ENCODE results near the gene OPA3. TPM values are rescaled to one million over a fixed set of nuclear protein-coding genes. Genes with fewer than 3 reads are reported as not detected.

The OPA3 gene
- total and polyA plus RNA-seq, 2 donors = 3.4 to 10.2 TPM

DNA sequence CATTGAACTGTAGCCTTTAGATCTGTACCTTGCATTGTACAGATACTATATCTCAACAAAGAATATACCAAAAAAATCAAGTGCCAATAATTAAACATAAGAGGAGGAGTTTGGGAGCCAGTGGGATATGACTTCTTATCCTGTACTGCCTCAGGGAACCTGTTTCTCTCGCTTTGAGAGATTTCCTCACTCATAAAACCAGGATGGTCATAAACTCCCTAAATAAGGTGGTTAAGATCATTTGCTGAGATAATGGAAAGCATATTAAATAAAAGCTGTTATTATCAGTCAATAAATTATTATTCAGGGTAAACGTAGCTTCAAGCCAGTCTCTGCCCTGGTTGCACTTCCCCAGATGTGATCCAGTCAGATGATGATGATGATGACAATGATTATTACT, 17.0 kb downstream of the OPA3 start:
- no peaks in the 10 kb centered on the region for H3K36me3 ChIP-seq (ENCODE audit: insufficient read depth)
- WGBS = 75% methylated on average over 2 of the region's 2 CpGs
- H3K4me3 ChIP-seq (ENCODE audit: low read depth, low read length) = no peak overlapping the region
- no peaks in the 10 kb centered on the region for H3K4me1 ChIP-seq (ENCODE audit: insufficient read depth)
- no peak overlapping the region for H3K27ac ChIP-seq (ENCODE audit: low read depth)
- DNase-seq (ENCODE audit: extremely low spot score) = no peak

DNA sequence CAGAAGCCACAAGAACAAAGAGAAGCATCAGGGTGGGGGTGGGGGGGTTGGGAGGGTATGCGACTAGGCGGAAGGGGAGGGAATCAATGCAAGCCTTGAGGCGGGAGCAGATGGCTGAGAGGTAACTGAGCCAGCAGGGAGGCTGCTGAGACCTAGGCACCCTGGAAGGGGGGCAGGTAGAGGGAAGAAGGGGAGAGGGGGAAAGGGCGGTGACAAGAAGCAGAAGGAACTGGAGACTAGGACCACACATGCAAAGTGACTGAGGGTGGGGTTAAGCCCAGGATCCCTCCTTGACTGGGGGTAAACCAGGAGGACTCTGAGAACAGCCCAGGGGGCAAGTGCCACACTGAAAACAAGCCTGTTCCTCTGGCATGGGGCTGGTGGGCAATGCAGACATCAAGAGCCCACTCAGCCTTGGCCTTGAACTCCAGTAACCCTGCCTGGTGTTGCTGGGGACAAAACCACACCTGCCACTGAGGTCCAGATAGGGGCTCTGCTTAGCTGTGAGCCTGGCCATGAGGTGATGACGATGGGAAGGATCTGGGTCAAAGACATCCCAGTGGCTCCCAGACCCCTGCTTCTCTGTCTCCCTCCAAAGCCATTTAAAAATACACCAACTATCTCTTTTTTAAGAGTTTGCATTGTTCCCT, 20.3 kb downstream of the OPA3 start:
- Histone ChIP-seq H3K4me3 (ENCODE audit: low read depth, low read length) (no peak overlapping the region), H3K4me1 (ENCODE audit: insufficient read depth) (no peaks in the 10 kb centered on the region), H3K27ac (ENCODE audit: low read depth) (no peak overlapping the region), H3K36me3 (ENCODE audit: insufficient read depth) (no peaks in the 10 kb centered on the region)
- 68% methylated on average over 5 of the region's 5 CpGs for WGBS
- DNase-seq (ENCODE audit: extremely low spot score) = no peak

DNA sequence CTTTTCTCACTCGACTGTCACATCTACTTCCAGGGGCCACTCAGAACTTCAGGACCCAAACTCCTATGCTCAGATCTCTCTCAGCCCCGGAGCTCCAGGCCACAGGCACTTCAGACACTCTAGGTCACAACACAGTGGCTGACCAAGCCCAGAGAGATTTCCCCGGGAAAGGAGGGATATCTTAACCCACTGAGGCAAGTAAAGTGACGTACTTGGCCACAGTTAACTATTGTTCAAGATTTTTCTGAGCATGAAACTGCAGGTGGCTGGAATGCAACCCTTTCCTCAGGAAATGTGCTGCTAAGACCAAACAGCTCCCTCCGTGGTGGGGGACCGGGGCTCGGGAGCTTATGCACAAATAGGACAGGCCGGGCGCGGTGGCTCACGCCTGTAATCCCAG, 23.9 kb downstream of the OPA3 start:
- Histone ChIP-seq H3K4me1 (ENCODE audit: insufficient read depth) (no peaks in the 10 kb centered on the region), H3K4me3 (ENCODE audit: low read depth, low read length) (no peak overlapping the region), H3K36me3 (ENCODE audit: insufficient read depth) (no peaks in the 10 kb centered on the region), H3K27ac (ENCODE audit: low read depth) (no peak overlapping the region)
- 79% methylated on average over 11 of the region's 11 CpGs for WGBS
- no peak for DNase-seq (ENCODE audit: extremely low spot score)

DNA sequence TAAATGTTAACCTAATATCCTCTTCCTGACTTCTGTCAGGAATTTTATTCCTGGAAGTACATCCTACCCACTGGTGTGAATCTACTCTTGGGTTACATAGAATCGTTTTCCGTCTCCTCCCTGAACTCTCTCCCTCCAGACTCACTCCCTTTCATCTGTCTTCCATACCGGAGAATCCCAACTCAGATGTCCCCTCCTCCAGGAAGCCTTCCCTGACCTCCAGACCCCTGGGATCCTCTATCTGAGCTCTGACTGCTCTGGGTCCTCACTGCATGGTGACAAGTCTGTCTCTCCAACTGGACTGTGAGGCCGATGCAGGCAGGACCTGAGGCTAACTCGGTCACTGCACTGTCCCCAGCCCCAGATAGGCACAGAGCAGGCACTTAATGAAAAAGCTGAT, 24.6 kb downstream of the OPA3 start:
- Histone ChIP-seq H3K4me1 (ENCODE audit: insufficient read depth) (no peaks in the 10 kb centered on the region), H3K27ac (ENCODE audit: low read depth) (no peak overlapping the region), H3K4me3 (ENCODE audit: low read depth, low read length) (no peak overlapping the region), H3K36me3 (ENCODE audit: insufficient read depth) (no peaks in the 10 kb centered on the region)
- 89% methylated on average over 5 of the region's 5 CpGs for WGBS
- no peak for DNase-seq (ENCODE audit: extremely low spot score)

DNA sequence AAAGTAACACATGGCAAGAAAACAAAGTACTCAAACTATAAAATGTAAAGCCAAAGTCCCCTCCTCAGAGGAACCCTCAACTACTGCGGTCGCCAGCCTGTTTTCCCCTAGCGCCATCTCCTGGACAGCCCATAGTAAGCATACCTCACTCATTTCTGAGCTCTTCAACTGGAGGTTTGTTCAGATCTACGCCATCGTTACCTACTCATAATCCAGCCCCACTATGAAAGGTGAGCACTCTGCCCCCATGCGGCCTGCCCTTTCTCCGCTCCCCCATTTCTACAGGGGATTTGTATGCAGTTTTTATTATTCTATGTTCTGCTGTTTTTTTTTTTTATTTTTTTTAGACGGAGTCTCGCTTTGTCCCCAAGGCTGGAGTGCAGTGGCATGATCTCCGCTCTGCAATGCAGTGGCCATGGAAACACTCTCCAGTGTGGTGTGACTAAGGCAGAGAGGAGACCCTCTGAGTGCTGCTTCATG, 26.2 kb downstream of the OPA3 start:
- H3K27ac ChIP-seq (ENCODE audit: low read depth) = no peak overlapping the region
- no peaks in the 10 kb centered on the region for H3K4me1 ChIP-seq (ENCODE audit: insufficient read depth)
- no peak overlapping the region for H3K4me3 ChIP-seq (ENCODE audit: low read depth, low read length)
- 49% methylated on average over 10 of the region's 10 CpGs for WGBS
- H3K36me3 ChIP-seq (ENCODE audit: insufficient read depth) = no peaks in the 10 kb centered on the region
- no peak for DNase-seq (ENCODE audit: extremely low spot score)

DNA sequence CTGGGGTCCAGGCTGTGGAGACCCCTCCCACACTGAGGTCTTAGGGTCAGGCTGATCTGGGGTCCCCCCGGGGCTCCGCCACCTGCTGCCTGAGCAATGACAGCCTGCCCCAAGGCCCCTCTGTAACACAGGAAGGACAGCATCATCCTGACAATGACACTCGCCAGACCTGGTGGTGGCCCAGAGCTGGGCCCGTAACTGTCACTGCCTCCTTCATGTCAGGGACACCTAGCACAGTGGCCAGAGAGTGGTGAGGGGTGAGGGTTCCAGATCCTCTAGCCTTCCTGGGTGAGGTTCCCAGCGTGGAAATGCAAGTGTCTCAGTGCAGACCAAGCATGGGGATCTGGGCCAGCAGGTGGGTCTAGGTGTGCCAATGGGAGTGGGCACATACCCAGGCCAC, 27.8 kb downstream of the OPA3 start:
- Histone ChIP-seq H3K36me3 (ENCODE audit: insufficient read depth) (no peaks in the 10 kb centered on the region), H3K27ac (ENCODE audit: low read depth) (no peak overlapping the region), H3K4me1 (ENCODE audit: insufficient read depth) (no peaks in the 10 kb centered on the region), H3K4me3 (ENCODE audit: low read depth, low read length) (no peak overlapping the region)
- WGBS = 80% methylated on average over 5 of the region's 5 CpGs
- no peak for DNase-seq (ENCODE audit: extremely low spot score)

DNA sequence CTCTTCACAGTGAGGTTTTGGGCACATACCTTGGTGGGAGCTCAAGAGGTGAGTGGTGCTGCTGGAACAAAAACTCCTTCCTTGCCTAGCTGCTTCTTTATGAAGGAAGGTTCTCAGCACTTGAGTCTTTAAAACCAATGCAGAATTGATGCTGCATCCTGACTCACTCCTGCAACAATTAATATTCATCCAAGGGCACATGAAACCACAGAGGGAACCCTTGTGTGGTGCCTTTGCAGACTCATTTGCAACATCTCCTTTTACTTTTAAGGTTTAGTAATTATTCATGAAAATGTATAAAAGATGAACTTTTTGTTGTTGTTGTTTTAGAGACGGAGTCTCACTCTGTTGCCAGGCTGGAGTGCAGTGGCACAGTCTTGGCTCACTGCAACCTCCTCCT, 30.1 kb downstream of the OPA3 start:
- no peaks in the 10 kb centered on the region for H3K36me3 ChIP-seq (ENCODE audit: insufficient read depth)
- H3K4me3 ChIP-seq (ENCODE audit: low read depth, low read length) = no peak overlapping the region
- no peaks in the 10 kb centered on the region for H3K4me1 ChIP-seq (ENCODE audit: insufficient read depth)
- WGBS = 84% methylated on average over 1 of the region's 1 CpG
- H3K27ac ChIP-seq (ENCODE audit: low read depth) = no peak overlapping the region
- no peak for DNase-seq (ENCODE audit: extremely low spot score)

DNA sequence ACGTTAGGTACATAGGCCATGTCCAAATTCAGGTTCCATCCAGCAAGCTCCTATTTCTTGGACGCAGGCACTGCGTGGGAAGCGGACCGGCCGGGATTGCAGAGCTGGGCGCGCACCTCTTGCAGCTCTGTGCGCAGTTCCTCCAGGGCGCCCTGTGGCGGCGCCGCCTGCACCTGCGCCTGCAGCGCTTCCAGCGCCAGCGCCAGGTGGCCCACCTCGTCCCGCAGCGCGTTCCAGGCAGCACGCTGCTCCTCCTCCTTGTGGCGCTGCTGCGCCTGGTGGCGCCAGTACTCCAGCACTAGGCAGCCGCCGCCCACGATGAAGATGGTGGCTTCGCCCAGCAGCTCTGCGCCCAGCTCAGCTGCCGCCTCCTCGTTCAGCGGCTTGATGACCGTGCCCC, 31.1 kb downstream of the OPA3 start:
- DNase-seq (ENCODE audit: extremely low spot score) = no peak
- 67% methylated on average over 34 of the region's 34 CpGs for WGBS
- Histone ChIP-seq H3K27ac (ENCODE audit: low read depth) (no peak overlapping the region), H3K4me3 (ENCODE audit: low read depth, low read length) (no peak overlapping the region), H3K36me3 (ENCODE audit: insufficient read depth) (no peaks in the 10 kb centered on the region), H3K4me1 (ENCODE audit: insufficient read depth) (no peaks in the 10 kb centered on the region)

DNA sequence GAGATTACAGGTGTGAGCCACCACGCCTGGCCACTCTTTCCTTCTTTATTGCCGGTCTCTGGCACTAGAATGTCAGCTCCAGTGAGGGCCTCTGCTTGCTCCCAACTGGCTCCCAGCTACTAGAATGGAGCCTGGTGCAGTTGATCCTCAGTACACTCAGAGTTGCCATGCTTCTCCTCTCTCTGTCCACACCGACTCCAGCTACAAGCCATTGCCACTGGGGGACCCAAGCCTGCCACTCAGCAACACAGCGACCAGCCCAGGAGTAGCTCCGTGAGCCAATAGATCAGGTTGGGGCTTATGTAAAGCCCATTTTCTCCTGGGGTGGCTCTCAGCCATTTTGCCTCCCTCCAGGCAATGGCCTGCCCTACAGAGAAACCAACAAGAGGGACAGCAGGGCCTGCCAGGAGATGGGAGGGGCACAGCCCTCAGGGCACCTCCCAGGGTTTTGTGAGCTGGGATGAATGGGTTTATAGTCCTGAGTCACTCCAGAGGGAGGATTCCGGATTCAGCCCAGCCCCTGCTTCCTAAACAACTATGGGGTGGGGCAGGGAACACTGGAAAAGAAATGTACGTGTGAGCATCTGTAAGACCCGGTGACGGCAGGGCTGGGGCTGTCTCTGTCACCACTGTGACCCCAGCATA, 36.5 kb downstream of the OPA3 start:
- H3K36me3 ChIP-seq (ENCODE audit: insufficient read depth) = no peaks in the 10 kb centered on the region
- H3K4me1 ChIP-seq (ENCODE audit: insufficient read depth) = no peaks in the 10 kb centered on the region
- WGBS = 81% methylated on average over 9 of the region's 9 CpGs
- H3K4me3 ChIP-seq (ENCODE audit: low read depth, low read length) = no peak overlapping the region
- H3K27ac ChIP-seq (ENCODE audit: low read depth) = no peak overlapping the region
- DNase-seq (ENCODE audit: extremely low spot score) = no peak

DNA sequence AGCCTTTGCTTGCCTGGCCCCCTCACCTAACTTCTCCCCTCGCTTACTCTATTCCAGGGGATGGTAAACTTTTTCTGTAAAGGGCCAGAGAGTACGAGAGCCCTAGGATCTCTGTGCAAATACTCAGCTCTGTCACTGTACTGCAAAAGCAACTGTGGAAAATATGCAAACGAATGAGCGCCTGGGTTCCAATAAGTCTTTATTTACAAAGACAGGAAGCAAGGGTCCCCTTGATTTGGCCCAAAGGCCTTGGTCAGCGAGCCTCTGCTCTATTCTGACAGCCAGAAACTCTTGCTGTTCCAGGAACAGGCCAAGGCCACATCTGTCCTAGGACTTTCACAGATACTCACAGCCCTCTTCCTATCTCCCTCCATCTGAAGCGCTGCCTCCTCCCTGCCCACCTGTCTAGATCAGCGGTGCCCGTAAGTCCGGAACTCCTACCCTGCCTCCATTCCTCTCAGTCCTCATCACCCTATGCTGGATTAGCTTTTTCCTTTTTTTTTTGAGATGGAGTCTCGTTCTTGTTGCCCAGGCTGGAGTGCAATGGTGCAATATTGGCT, 37.3 kb downstream of the OPA3 start:
- 91% methylated on average over 10 of the region's 10 CpGs for WGBS
- no peak for DNase-seq (ENCODE audit: extremely low spot score)
- no peak overlapping the region for H3K4me3 ChIP-seq (ENCODE audit: low read depth, low read length)
- H3K27ac ChIP-seq (ENCODE audit: low read depth) = no peak overlapping the region
- H3K36me3 ChIP-seq (ENCODE audit: insufficient read depth) = no peaks in the 10 kb centered on the region
- H3K4me1 ChIP-seq (ENCODE audit: insufficient read depth) = no peaks in the 10 kb centered on the region

DNA sequence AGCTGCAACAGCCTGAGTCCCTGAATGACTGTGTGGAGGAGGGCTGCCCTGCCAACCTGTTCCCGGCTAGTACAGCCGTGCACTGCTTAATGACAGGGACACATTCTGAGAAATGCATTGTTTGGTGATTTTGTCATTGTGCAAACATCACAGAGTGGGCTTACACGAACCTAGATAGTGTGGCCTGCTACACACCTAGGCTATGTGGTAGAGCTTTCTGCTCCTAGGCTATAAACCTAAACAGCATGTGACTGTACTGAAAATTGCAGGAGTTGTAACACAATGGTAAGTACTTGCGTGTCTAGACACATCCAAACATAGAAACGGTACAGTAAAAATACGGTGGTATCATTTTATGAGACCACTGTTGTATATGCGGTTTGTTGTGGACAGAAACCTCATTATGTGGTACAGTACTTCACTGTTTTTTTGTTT, 42.4 kb downstream of the OPA3 start:
- H3K4me1 ChIP-seq (ENCODE audit: insufficient read depth) = no peaks in the 10 kb centered on the region
- H3K4me3 ChIP-seq (ENCODE audit: low read depth, low read length) = no peak overlapping the region
- no peak overlapping the region for H3K27ac ChIP-seq (ENCODE audit: low read depth)
- H3K36me3 ChIP-seq (ENCODE audit: insufficient read depth) = no peaks in the 10 kb centered on the region
- DNase-seq (ENCODE audit: extremely low spot score) = no peak
- WGBS = 67% methylated on average over 7 of the region's 7 CpGs

DNA sequence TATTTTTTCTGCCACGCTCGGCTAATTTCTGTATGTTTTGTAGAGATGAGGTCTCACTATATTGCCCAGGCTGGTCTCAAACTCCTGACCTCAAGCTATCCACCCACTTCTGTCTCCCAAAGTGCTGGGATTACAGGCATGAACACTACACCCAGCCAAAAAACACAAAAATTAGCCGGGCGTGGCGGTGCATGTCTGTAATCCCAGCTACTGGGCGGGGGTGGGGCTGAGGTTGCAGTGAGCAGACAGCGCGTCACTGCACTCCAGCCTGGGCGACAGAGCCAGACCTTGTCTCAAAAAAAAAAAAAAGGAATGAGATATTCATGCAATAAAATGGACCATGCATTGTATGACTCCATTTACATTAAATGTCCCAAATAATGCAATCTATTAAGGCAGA, 45.1 kb downstream of the OPA3 start:
- no peaks in the 10 kb centered on the region for H3K4me1 ChIP-seq (ENCODE audit: insufficient read depth)
- no peaks in the 10 kb centered on the region for H3K36me3 ChIP-seq (ENCODE audit: insufficient read depth)
- WGBS = 92% methylated on average over 9 of the region's 9 CpGs
- H3K4me3 ChIP-seq (ENCODE audit: low read depth, low read length) = no peak overlapping the region
- no peak overlapping the region for H3K27ac ChIP-seq (ENCODE audit: low read depth)
- DNase-seq (ENCODE audit: extremely low spot score) = no peak

DNA sequence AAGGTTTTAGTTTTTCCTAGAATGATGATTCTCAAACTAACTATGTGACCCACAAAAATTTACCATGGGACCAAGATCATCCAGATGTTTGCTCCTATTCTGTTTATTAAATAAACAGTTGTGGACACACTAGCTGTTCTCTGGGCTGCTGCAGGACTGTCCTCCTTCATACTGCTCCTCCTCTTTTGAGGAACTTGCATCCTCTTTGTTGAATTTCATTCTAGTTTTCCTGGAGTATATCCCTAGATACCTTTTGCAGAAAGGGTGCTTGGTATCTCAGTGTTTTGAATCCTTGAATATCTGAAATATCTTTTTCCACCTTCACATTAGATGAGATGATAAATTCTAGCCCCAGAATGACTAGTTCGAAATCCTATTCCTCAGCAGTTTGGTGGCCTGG, 53.3 kb downstream of the OPA3 start:
- H3K4me3 ChIP-seq (ENCODE audit: low read depth, low read length) = no peak overlapping the region
- no peak overlapping the region for H3K27ac ChIP-seq (ENCODE audit: low read depth)
- H3K4me1 ChIP-seq (ENCODE audit: insufficient read depth) = no peaks in the 10 kb centered on the region
- no peak for DNase-seq (ENCODE audit: extremely low spot score)
- 98% methylated on average over 1 of the region's 1 CpG for WGBS
- no peaks in the 10 kb centered on the region for H3K36me3 ChIP-seq (ENCODE audit: insufficient read depth)

DNA sequence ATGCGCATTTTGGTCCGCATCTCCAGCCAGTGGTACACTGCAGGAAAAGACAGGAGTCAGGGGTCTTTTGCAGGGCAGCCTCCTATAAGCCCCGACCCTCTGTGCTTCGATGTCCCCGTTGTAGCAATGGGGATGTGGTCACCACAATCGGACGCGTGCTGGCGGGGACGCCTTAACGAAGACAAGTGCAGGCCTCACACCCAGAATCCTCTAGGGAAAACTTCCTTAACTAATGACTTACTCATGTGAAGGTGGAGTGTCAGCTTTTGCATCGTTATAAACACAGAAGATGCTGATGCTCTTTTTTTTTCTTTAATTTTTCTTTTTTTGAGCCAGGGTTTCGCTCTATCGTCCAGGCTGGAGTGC, 55.2 kb downstream of the OPA3 start:
- Histone ChIP-seq H3K27ac (ENCODE audit: low read depth) (no peak overlapping the region), H3K36me3 (ENCODE audit: insufficient read depth) (no peaks in the 10 kb centered on the region), H3K4me3 (ENCODE audit: low read depth, low read length) (no peak overlapping the region), H3K4me1 (ENCODE audit: insufficient read depth) (no peaks in the 10 kb centered on the region)
- DNase-seq (ENCODE audit: extremely low spot score) = no peak
- 32% methylated on average over 14 of the region's 14 CpGs for WGBS
